HEK293 (cell line): ENCODE measurements around the gene ATXN10.

ENCODE experiments used
- CTCF ChIP-seq: fragments of 450-650 bp; formaldehyde crosslinking; IDR thresholded peaks from 2 replicates; pipeline ENCODE4 v1.5.1; 2016; ENCODE audit warnings: missing biosample characterization, missing genetic modification characterization
- SETDB1 ChIP-seq: IDR thresholded peaks from one replicate; pipeline ENCODE4 v1.6.1; 2017; ENCODE audit warnings: mild to moderate bottlenecking, low read length, moderate library complexity, mixed read lengths; ENCODE audit not compliant: insufficient read length
- ZBTB17 ChIP-seq: fragments of 450-650 bp; formaldehyde crosslinking; IDR thresholded peaks from 2 replicates; pipeline ENCODE4 v1.5.1; 2016; ENCODE audit warnings: missing biosample characterization, missing genetic modification characterization
- ZNF416 ChIP-seq: fragments of 450-650 bp; formaldehyde crosslinking; IDR thresholded peaks from 2 replicates; pipeline ENCODE4 v1.5.1; 2016; ENCODE audit warnings: missing biosample characterization, missing genetic modification characterization
- TF ChIP-seq, protein P1 (sequence below): fragments of 450-650 bp; formaldehyde crosslinking; IDR thresholded peaks from 2 replicates; pipeline ENCODE4 v1.5.1; 2016; ENCODE audit warnings: missing biosample characterization, missing genetic modification characterization

DNA sequence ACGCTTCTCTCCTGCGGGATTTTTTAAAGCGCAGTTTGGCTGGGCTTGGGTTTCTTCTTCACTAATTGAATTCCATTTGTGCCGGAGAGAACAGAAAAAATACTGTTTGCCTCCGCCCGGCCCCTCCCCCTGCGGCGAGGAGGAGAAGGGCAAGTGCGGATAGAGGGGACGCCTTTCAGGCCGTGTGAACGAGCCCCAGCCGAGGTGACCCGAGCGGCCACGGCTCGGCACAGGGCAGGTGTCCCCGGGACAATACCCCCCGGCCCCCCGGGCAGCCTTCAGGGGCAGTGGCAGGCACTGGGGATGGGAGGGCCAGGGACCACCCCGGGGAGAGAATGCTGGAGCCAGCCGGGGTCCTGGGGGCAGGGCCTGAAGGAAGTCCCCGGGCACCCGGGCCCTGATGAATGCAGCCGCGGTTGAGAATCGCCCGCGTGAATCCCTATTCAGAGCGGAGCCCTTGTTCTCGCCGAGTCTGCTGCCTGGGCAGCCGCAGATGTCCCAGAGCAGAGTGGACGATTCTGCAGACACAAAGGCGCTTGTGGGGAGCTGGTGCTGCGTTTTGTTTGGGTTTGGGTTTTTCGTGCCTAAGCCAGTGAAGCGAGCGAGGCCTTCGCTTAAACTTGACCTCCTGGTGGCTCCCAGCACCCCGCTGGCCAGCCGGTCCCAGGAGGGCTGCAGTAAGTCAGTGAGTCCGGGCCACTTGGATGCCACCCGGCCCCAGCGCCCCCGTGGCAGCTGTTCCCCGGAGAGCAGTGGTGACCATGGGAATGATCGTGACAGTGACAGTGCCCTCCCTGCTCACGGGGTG is 209.3 kb downstream of the ATXN10 start:
- no peak for TF ChIP-seq SETDB1
- no peak for TF ChIP-seq ZBTB17 (tag by site-specific recombination)
- no peak for TF ChIP-seq CTCF (tag by site-specific recombination)
- no peak for TF ChIP-seq ZNF416 (tag by site-specific recombination)
- TF ChIP-seq, protein P1, sequence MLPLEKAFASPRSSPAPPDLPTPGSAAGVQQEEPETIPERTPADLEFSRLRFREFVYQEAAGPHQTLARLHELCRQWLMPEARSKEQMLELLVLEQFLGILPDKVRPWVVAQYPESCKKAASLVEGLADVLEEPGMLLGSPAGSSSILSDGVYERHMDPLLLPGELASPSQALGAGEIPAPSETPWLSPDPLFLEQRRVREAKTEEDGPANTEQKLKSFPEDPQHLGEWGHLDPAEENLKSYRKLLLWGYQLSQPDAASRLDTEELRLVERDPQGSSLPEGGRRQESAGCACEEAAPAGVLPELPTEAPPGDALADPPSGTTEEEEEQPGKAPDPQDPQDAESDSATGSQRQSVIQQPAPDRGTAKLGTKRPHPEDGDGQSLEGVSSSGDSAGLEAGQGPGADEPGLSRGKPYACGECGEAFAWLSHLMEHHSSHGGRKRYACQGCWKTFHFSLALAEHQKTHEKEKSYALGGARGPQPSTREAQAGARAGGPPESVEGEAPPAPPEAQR (tag by site-specific recombination) = no peak
